ENCODE data around the gene SLC38A10. TPM values are rescaled to one million over a fixed set of nuclear protein-coding genes. Genes with fewer than 3 reads are reported as not detected.

The SLC38A10 gene
- total and polyA plus RNA-seq, 2 experiments from 2014 or later, result 58.6 to 133 TPM

DNA sequence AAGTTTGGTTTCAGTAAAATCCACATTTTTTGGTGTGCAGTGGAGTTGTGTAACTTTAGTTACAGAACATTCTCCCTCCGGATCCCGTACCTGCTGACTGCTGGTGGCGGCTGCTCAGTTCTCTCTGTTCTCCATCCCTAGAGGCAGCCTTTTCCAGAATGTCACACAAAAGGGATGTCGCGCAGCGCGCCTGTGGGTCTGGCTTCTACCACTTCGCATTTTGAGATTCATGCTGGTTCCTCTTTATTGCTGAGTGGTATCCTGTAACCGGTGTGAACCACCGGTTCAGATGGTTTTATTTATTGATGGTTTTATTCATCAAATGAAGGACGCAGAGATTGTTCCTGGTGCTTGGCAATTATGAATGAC is 71.4 kb downstream of the SLC38A10 start:
- Histone ChIP-seq H3F3A (ENCODE audit: insufficient read depth) (no peaks in the 10 kb centered on the region), H3K9me3 (ENCODE audit: low read depth) (no peaks in the 10 kb centered on the region), H3K4me1 (ENCODE audit: insufficient read depth) (no peaks in the 10 kb centered on the region), H3K4me2 (ENCODE audit: unreplicated experiment) (peak overlapping the region; percentile 95), H3K27ac (no peak overlapping the region), H3K9ac (peak overlapping the region; percentile 71), H2AFZ (peak overlapping the region; percentile 97), H3K36me3 (ENCODE audit: low read depth) (no peaks in the 10 kb centered on the region), H3K27me3 (replicated peaks; ENCODE audit: insufficient read depth) (no peaks in the 10 kb centered on the region), H3K9me2 (ENCODE audit: insufficient read depth) (no peaks in the 10 kb centered on the region), H3K4me3 (peak overlapping the region; percentile 70), H4K20me1 (ENCODE audit: insufficient read depth) (no peaks in the 10 kb centered on the region), H3K79me2 (ENCODE audit: insufficient read depth) (peaks cover 6% of the 10 kb centered on the region; the same call in 1 of the 2 replicates)
- DNase-seq, result no peak
- in situ Hi-C loops (cut with MboI), result no loop called here
- TF ChIP-seq EZH2 (IDR thresholded peaks at IDR 0.05; ENCODE audit: insufficient read depth, poor library complexity, severe bottlenecking) (no peak), EZH2phosphoT487 (IDR thresholded peaks at IDR 0.05; ENCODE audit: insufficient read depth, low read depth) (no peak)
- 3 to 6% methylated on average over 11 of the region's 11 CpGs for WGBS, 2 experiments (ENCODE audit: low coverage in 1 of 2, low lambda C conversion rate in 2 of 2, missing lambda C conversion rate in 2 of 2)

- Histone ChIP-seq H2AFZ (peak within 1 kb of the TSS; percentile 97), H3K27me3 (replicated peaks; ENCODE audit: insufficient read depth) (no peaks in the 10 kb centered on the region), H3K9ac (peak within 1 kb of the TSS; percentile 78), H3K36me3 (ENCODE audit: low read depth) (no peaks in the 10 kb centered on the region), H3K27ac (no peak within 1 kb of the TSS), H3F3A (ENCODE audit: insufficient read depth) (no peaks in the 10 kb centered on the region), H3K9me3 (ENCODE audit: low read depth) (no peaks in the 10 kb centered on the region), H3K9me2 (ENCODE audit: insufficient read depth) (no peaks in the 10 kb centered on the region), H3K79me2 (ENCODE audit: insufficient read depth) (peaks cover 6% of the 10 kb centered on the region; the same call in 1 of the 2 replicates), H3K4me2 (ENCODE audit: unreplicated experiment) (peak within 1 kb of the TSS; percentile 95), H4K20me1 (ENCODE audit: insufficient read depth) (no peaks in the 10 kb centered on the region), H3K4me1 (ENCODE audit: insufficient read depth) (no peaks in the 10 kb centered on the region), H3K4me3 (peak within 1 kb of the TSS; percentile 80)
- WGBS, 2 experiments (ENCODE audit: low coverage in 1 of 2, low lambda C conversion rate in 2 of 2, missing lambda C conversion rate in 2 of 2), result 1% methylated on average over 46 to 73 of the region's 79 CpGs
- in situ Hi-C loops (cut with MboI), result no loop called here
- TF ChIP-seq EZH2 (IDR thresholded peaks at IDR 0.05; ENCODE audit: insufficient read depth, poor library complexity, severe bottlenecking), result no peak
- no peak for TF ChIP-seq EZH2phosphoT487 (IDR thresholded peaks at IDR 0.05; ENCODE audit: insufficient read depth, low read depth)
- peak; percentile 100 for DNase-seq
Measured at GRCh38 chr17:81222906-81223761, 72.0 kb downstream of the SLC38A10 start, which contains the start of gene CEP131. TSS of gene CEP131 (minus strand) at chr17:81222965. CDS start at chr17:81220056, 2,909 bp downstream.

- TF ChIP-seq EZH2 (IDR thresholded peaks at IDR 0.05; ENCODE audit: insufficient read depth, poor library complexity, severe bottlenecking) (no peak), EZH2phosphoT487 (IDR thresholded peaks at IDR 0.05; ENCODE audit: insufficient read depth, low read depth) (no peak)
- peaks cover 6% of the 10 kb centered on the region; the same call in 1 of the 2 replicates for H3K79me2 ChIP-seq (ENCODE audit: insufficient read depth)
- no peak for DNase-seq
- H3K4me1 ChIP-seq (ENCODE audit: insufficient read depth), result no peaks in the 10 kb centered on the region
- H3K9ac ChIP-seq, result peak overlapping the region; percentile 78
- no peaks in the 10 kb centered on the region for H3F3A ChIP-seq (ENCODE audit: insufficient read depth)
- peak overlapping the region; percentile 79 for H2AFZ ChIP-seq
- WGBS, 2 experiments (ENCODE audit: low coverage in 1 of 2, low lambda C conversion rate in 2 of 2, missing lambda C conversion rate in 2 of 2), result 0 to 1% methylated on average over 18 to 30 of the region's 30 CpGs
- no peaks in the 10 kb centered on the region for H3K9me3 ChIP-seq (ENCODE audit: low read depth)
- no peaks in the 10 kb centered on the region for H3K36me3 ChIP-seq (ENCODE audit: low read depth)
- peak overlapping the region; percentile 80 for H3K4me3 ChIP-seq
- no peak overlapping the region for H3K27ac ChIP-seq
- no peaks in the 10 kb centered on the region for H3K9me2 ChIP-seq (ENCODE audit: insufficient read depth)
- peak overlapping the region; percentile 67 for H3K4me2 ChIP-seq (ENCODE audit: unreplicated experiment)
- H3K27me3 ChIP-seq (replicated peaks; ENCODE audit: insufficient read depth), result no peaks in the 10 kb centered on the region
- H4K20me1 ChIP-seq (ENCODE audit: insufficient read depth), result no peaks in the 10 kb centered on the region
- in situ Hi-C loops (cut with MboI), result no loop called here
Measured at GRCh38 chr17:81222620-81222905, 72.5 kb downstream of the SLC38A10 start.

DNA sequence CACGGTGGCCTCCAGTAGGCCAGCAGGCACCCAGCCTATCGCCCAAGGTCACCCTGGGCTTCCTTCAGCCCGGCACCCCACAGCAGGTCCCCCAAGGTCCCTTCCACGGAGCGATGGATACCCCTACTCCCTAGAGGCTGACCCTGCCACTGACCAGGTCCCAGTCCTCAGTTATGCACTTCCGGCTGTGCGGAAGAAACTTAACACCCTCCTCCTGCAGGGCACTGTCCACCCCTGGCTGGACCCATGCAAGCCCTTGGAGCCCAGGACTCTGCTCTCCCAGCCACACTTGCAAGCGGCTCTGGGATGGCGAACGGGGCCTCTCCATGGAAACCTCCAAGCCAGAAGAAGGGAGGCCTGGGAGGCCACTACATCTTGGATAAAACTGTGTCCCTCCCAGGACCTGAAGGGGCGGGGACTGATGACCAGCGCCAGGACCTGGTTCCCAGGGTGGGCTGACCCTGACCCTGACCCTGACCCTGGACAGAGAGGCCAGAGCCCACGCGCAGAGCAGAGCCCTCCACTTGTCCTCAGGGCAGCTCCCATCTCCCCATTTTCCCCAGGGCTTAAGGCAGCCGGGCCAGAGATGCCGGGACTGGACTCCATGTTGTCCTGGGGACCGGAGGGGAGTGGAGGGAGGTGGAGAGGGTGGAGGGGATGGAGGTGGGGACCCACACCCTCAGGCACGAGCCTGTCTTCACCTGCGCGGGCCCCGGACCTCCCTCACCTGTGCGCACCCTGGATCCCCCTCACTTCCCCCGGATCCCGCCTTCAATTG is 73.1 kb downstream of the SLC38A10 start:
- Histone ChIP-seq H3K4me1 (ENCODE audit: insufficient read depth) (no peaks in the 10 kb centered on the region), H3K9ac (peak overlapping the region; percentile 78), H4K20me1 (ENCODE audit: insufficient read depth) (no peaks in the 10 kb centered on the region), H3K9me2 (ENCODE audit: insufficient read depth) (no peaks in the 10 kb centered on the region), H3K27me3 (replicated peaks; ENCODE audit: insufficient read depth) (no peaks in the 10 kb centered on the region), H3F3A (ENCODE audit: insufficient read depth) (no peaks in the 10 kb centered on the region), H3K4me3 (peak overlapping the region; percentile 80), H3K36me3 (ENCODE audit: low read depth) (no peaks in the 10 kb centered on the region), H3K79me2 (ENCODE audit: insufficient read depth) (peaks cover 6% of the 10 kb centered on the region; the same call in 1 of the 2 replicates), H3K4me2 (ENCODE audit: unreplicated experiment) (peak overlapping the region; percentile 67), H3K9me3 (ENCODE audit: low read depth) (no peaks in the 10 kb centered on the region), H2AFZ (peak overlapping the region; percentile 79), H3K27ac (no peak overlapping the region)
- in situ Hi-C loops (cut with MboI), result no loop called here
- WGBS, 2 experiments (ENCODE audit: low coverage in 1 of 2, low lambda C conversion rate in 2 of 2, missing lambda C conversion rate in 2 of 2), result 18 to 22% methylated on average over 21 to 23 of the region's 24 CpGs
- DNase-seq, result peak; percentile 31
- TF ChIP-seq EZH2 (IDR thresholded peaks at IDR 0.05; ENCODE audit: insufficient read depth, poor library complexity, severe bottlenecking) (no peak), EZH2phosphoT487 (IDR thresholded peaks at IDR 0.05; ENCODE audit: insufficient read depth, low read depth) (no peak)
